Lung (tissue), 12 donors: ENCODE measurements around the gene BOLL. TPM values are rescaled to one million over a fixed set of nuclear protein-coding genes. Genes with fewer than 3 reads are reported as not detected.

ENCODE experiments used
- ATAC-seq: fragments of 200-7000 bp; cut with Tn5 transposase; one replicate; pipeline ENCODE4 v1.9.1; 2020; ENCODE audit warnings: moderate number of reproducible peaks; ENCODE audit not compliant: insufficient read depth, low FRiP score
- DNase-seq, 3 donors: peaks; one replicate each; pipeline ENCODE4 v3.0.0-alpha.2; 2013 to 2017
- H3K27ac ChIP-seq, 2 donors: one replicate each; pipeline ENCODE4 v1.5.1; 2013; ENCODE audit warnings: mild to moderate bottlenecking in 2 of 2, moderate library complexity in 2 of 2, control low read depth in 1 of 2, inconsistent platforms in 1 of 2, low read depth in 1 of 2, low read length in 1 of 2
- H3K27me3 ChIP-seq, 3 donors: one replicate each; pipeline ENCODE4 v1.5.1; 2013; ENCODE audit warnings: low read length in 2 of 3; ENCODE audit not compliant: control insufficient read depth in 3 of 3, insufficient read depth in 3 of 3
- H3K36me3 ChIP-seq, 4 donors: one replicate each; pipeline ENCODE4 v1.5.1; 2013; ENCODE audit warnings: low read length in 4 of 4, mild to moderate bottlenecking in 1 of 4, moderate library complexity in 1 of 4; ENCODE audit not compliant: control insufficient read depth in 4 of 4, insufficient read depth in 4 of 4
- H3K4me1 ChIP-seq, 5 donors: one replicate each; pipeline ENCODE4 v1.5.1; 2013; ENCODE audit warnings: low read length in 5 of 5, mild to moderate bottlenecking in 2 of 5, moderate library complexity in 1 of 5; ENCODE audit not compliant: control insufficient read depth in 5 of 5, insufficient read depth in 5 of 5
- H3K4me3 ChIP-seq: one replicate; pipeline ENCODE4 v1.5.1; 2013; ENCODE audit warnings: mild to moderate bottlenecking, control low read depth, moderate library complexity
- H3K9ac ChIP-seq, 2 donors: one replicate each; pipeline ENCODE4 v1.5.1; 2013; ENCODE audit warnings: low read length in 2 of 2, control low read depth in 1 of 2; ENCODE audit not compliant: insufficient read depth in 1 of 2
- H3K9me3 ChIP-seq, 4 donors: one replicate each; pipeline ENCODE4 v1.5.1; 2013; ENCODE audit warnings: low read length in 3 of 4, mild to moderate bottlenecking in 1 of 4, moderate library complexity in 1 of 4; ENCODE audit not compliant: control insufficient read depth in 4 of 4, insufficient read depth in 3 of 4
- CTCF ChIP-seq: IDR thresholded peaks from 2 replicates; pipeline ENCODE4 v1.5.1; 2012; ENCODE audit warnings: mild to moderate bottlenecking; ENCODE audit errors: control extremely low read depth, extremely low read depth
- WGBS, 2 donors: extraction: QIAGEN DNeasy Blood & Tissue Kit; methylation state at CpG; one replicate each; pipeline ENCODE4 v1.1.7; 2013; 5-methylcytosine and 5-hydroxymethylcytosine counted together
- polyA plus RNA-seq, 2 donors: library from polyadenylated mRNA; stranded (reverse); fragments of 200-250 nt; gene quantifications; one replicate each; pipeline ENCODE4 v1.2.1, GENCODE V29; 2013
- total RNA-seq, 2 donors: library from RNA; depleted of rRNA in 1 of 2; stranded (reverse); fragments of >200 nt in 1 of 2; gene quantifications; one replicate each; pipeline ENCODE4 v1.2.1, GENCODE V29; 2014 to 2021
- donor health status: control.
- donor health status: control.
- donor health status: Bipolar disorder and iron deficiency.
- donor health status: healthy.
- donor health status: DM: yes; HTN: yes; CAD: no.

BOLL gene
- total and polyA plus RNA-seq, 4 donors: not detected

GRCh38 chr2:197708331-197708730, 76.8 kb downstream of the BOLL start:
- Histone ChIP-seq H3K9ac (no peak overlapping the region), H3K4me3 (no peak overlapping the region), H3K36me3 (peaks cover 0 to 4% (median under 1%) of the 10 kb centered on the region in 4 donors), H3K9me3 (peaks cover 0 to 2% (median 0%) of the 10 kb centered on the region in 4 donors), H3K27ac (no peak overlapping the region), H3K4me1 (peaks cover 9 to 28% (median 11%) of the 10 kb centered on the region in 5 donors), H3K27me3 (no peaks in the 10 kb centered on the region)
- TF ChIP-seq CTCF: no peak
- DNase-seq (no peak), ATAC-seq (no peak)
- WGBS, 2 donors: 51 to 55% methylated on average over 2 of the region's 2 CpGs

- 12 to 21% methylated on average over 4 of the region's 4 CpGs for WGBS, 2 donors
- peak overlapping the region in 1 of 2 donors; percentile 46 for H3K9ac ChIP-seq
- TF ChIP-seq CTCF: peak; percentile 56
- H3K4me1 ChIP-seq: peaks cover 9 to 28% (median 11%) of the 10 kb centered on the region in 5 donors
- H3K9me3 ChIP-seq: peaks cover 0 to 2% (median 0%) of the 10 kb centered on the region in 4 donors
- DNase-seq: peak in 2 of 3 donors; percentile 73 to 77
- ATAC-seq: no peak
- no peaks in the 10 kb centered on the region for H3K27me3 ChIP-seq
- peak overlapping the region; percentile 38 for H3K4me3 ChIP-seq
- no peak overlapping the region for H3K27ac ChIP-seq
- H3K36me3 ChIP-seq: peaks cover 0 to 4% (median under 1%) of the 10 kb centered on the region in 4 donors
Measured at GRCh38 chr2:197707316-197708213, 77.6 kb downstream of the BOLL start.

GRCh38 chr2:197706839-197707207, 78.3 kb downstream of the BOLL start:
- 57 to 72% methylated on average over 5 of the region's 5 CpGs for WGBS, 2 donors
- no peak for ATAC-seq
- peaks cover 0 to 4% (median under 1%) of the 10 kb centered on the region in 4 donors for H3K36me3 ChIP-seq
- no peak overlapping the region for H3K27ac ChIP-seq
- H3K4me1 ChIP-seq: peaks cover 9 to 28% (median 11%) of the 10 kb centered on the region in 5 donors
- H3K27me3 ChIP-seq: no peaks in the 10 kb centered on the region
- peaks cover 0 to 2% (median 0%) of the 10 kb centered on the region in 4 donors for H3K9me3 ChIP-seq
- DNase-seq: no peak
- TF ChIP-seq CTCF: no peak
- peak overlapping the region; percentile 99 for H3K4me3 ChIP-seq
- H3K9ac ChIP-seq: no peak overlapping the region
